H1 (cell line): ENCODE data around the gene ARMC10. TPM values are rescaled to one million over a fixed set of nuclear protein-coding genes. Genes with fewer than 3 reads are reported as not detected.
"Not testable (repeated sequence)": the region's sequence is repeated elsewhere in the genome, so short reads cannot be mapped to it uniquely, and the experiment has no call there.

Source experiments
- CTCF ChIA-PET: fragments of 300-600 bp; sonication (Branson Sonifier 250); formaldehyde crosslinking; loops from one replicate; lab custom pipeline; 2021; ENCODE audit not compliant: partially characterized antibody; lab: Charles Lee
- POLR2A ChIA-PET: fragments of 300-600 bp; sonication (Branson Sonifier 250); formaldehyde crosslinking; loops from one replicate; lab custom pipeline; 2021; ENCODE audit warnings: inconsistent platforms; ENCODE audit not compliant: partially characterized antibody; lab: Charles Lee
- DNase-seq, 2 experiments: peaks; one replicate each; pipeline versions ENCODE4 v3.0.0 to v3.0.0-alpha.2; 2010 to 2022; ENCODE audit warnings: low spot score in 2 of 2, low read depth in 1 of 2, mixed read lengths in 1 of 2
- FAIRE-seq: peaks from 2 replicates; lab custom pipeline; 2011; peaks lifted over from hg19 to GRCh38; lab: Jason Lieb, UNC
- H2AFZ ChIP-seq: 2 replicates; pipeline ENCODE4 v1.8.1; 2012; ENCODE audit warnings: low read length, inconsistent platforms
- H2AK5ac ChIP-seq: 2 replicates; pipeline ENCODE4 v1.6.1; 2013; ENCODE audit warnings: low read depth, low read length
- H2BK120ac ChIP-seq: replicated peaks from 2 replicates; pipeline ENCODE3; 2013; ENCODE audit warnings: low read depth, low read length, inconsistent platforms
- H2BK12ac ChIP-seq: 2 replicates; pipeline ENCODE4 v1.6.1; 2013; ENCODE audit warnings: low read depth, low read length
- H2BK15ac ChIP-seq: 2 replicates; pipeline ENCODE4 v1.6.1; 2013; ENCODE audit warnings: low read length
- H2BK20ac ChIP-seq: 2 replicates; pipeline ENCODE4 v1.6.1; 2013; ENCODE audit warnings: low read length
- H2BK5ac ChIP-seq: 2 replicates; pipeline ENCODE4 v1.6.1; 2013; ENCODE audit warnings: low read depth, low read length
- H3K14ac ChIP-seq: 2 replicates; pipeline ENCODE4 v1.6.1; 2013; ENCODE audit warnings: inconsistent platforms; ENCODE audit not compliant: insufficient read length
- H3K18ac ChIP-seq: 2 replicates; pipeline ENCODE4 v1.6.1; 2013; ENCODE audit warnings: low read length; ENCODE audit errors: extremely low read depth
- H3K23ac ChIP-seq: 2 replicates; pipeline ENCODE4 v1.6.1; 2013; ENCODE audit warnings: inconsistent platforms; ENCODE audit not compliant: insufficient read length
- H3K23me2 ChIP-seq: 2 replicates; pipeline ENCODE4 v1.6.1; 2013; ENCODE audit warnings: low read depth, low read length
- H3K27ac ChIP-seq: 2 replicates; pipeline ENCODE4 v1.6.1; 2011; ENCODE audit warnings: low read depth, low read length, inconsistent platforms
- H3K27me3 ChIP-seq, 4 experiments: replicated peaks in 1 of 4; 1 replicate in 1 of 4; 2 replicates in 3 of 4; pipeline versions ENCODE4 v1.6.1 to v1.8.1; 2011 to 2013; ENCODE audit warnings: low read length in 3 of 4, mild to moderate bottlenecking in 3 of 4, inconsistent platforms in 2 of 4, mixed read lengths in 2 of 4, moderate library complexity in 1 of 4; ENCODE audit not compliant: control insufficient read depth in 3 of 4, insufficient read depth in 3 of 4; ENCODE audit errors: extremely low read depth in 1 of 4
- H3K36me3 ChIP-seq, 4 experiments: 2 replicates each; pipeline versions ENCODE4 v1.6.1 to v1.8.1; 2011 to 2013; ENCODE audit warnings: mild to moderate bottlenecking in 4 of 4, low read length in 3 of 4, moderate library complexity in 2 of 4, control low read depth in 1 of 4, inconsistent platforms in 1 of 4; ENCODE audit not compliant: insufficient read depth in 4 of 4, control insufficient read depth in 2 of 4
- H3K4ac ChIP-seq: replicated peaks from 2 replicates; pipeline ENCODE3; 2013; ENCODE audit warnings: low read length, low read depth, mixed read lengths, inconsistent platforms; ENCODE audit not compliant: insufficient read length
- H3K4me1 ChIP-seq, 4 experiments: replicated peaks in 1 of 4; 1 replicate in 1 of 4; 2 replicates in 3 of 4; pipeline versions ENCODE4 v1.6.1 to v1.8.1; 2011 to 2013; ENCODE audit warnings: low read length in 3 of 4, inconsistent platforms in 2 of 4, mixed read lengths in 1 of 4; ENCODE audit not compliant: insufficient read depth in 4 of 4, control insufficient read depth in 3 of 4
- H3K4me2 ChIP-seq, 2 experiments: 2 replicates each; pipeline versions ENCODE4 v1.6.1 to v1.8.1; 2011 to 2013; ENCODE audit warnings: low read depth in 2 of 2, low read length in 2 of 2, control low read depth in 1 of 2, inconsistent platforms in 1 of 2, mild to moderate bottlenecking in 1 of 2; ENCODE audit not compliant: insufficient read depth in 1 of 2
- H3K4me3 ChIP-seq, 4 experiments: fragments of 200-600, 300-600 bp in 1 of 4; sonication (generic), shearing (Covaris generic), sonication (Bioruptor Twin) in 1 of 4; 2 replicates each; pipeline versions ENCODE4 v1.5.1 to v1.8.1; 2011 to 2016; ENCODE audit warnings: low read length in 4 of 4, low read depth in 3 of 4, control low read depth in 2 of 4, inconsistent platforms in 2 of 4, mild to moderate bottlenecking in 2 of 4, mixed read lengths in 1 of 4, moderate library complexity in 1 of 4; ENCODE audit not compliant: insufficient read depth in 2 of 4; ENCODE audit errors: extremely low read depth in 1 of 4
- H3K56ac ChIP-seq: replicated peaks from 2 replicates; pipeline ENCODE3; 2013; ENCODE audit warnings: low read depth, mild to moderate bottlenecking, mixed read lengths, low read length, inconsistent platforms; ENCODE audit not compliant: insufficient read length
- H3K79me1 ChIP-seq: 2 replicates; pipeline ENCODE4 v1.6.1; 2013; ENCODE audit warnings: low read depth, low read length, control low read depth
- H3K79me2 ChIP-seq, 2 experiments: 2 replicates each; pipeline versions ENCODE4 v1.6.1 to v1.8.1; 2012 to 2013; ENCODE audit warnings: low read length in 2 of 2, mild to moderate bottlenecking in 2 of 2, inconsistent platforms in 1 of 2; ENCODE audit not compliant: insufficient read depth in 2 of 2, control insufficient read depth in 1 of 2
- H3K9ac ChIP-seq, 4 experiments: replicated peaks in 1 of 4; 1 replicate in 1 of 4; 2 replicates in 3 of 4; pipeline versions ENCODE4 v1.6.1 to v1.8.1; 2011 to 2013; ENCODE audit warnings: low read depth in 3 of 4, low read length in 3 of 4, control low read depth in 2 of 4, mild to moderate bottlenecking in 2 of 4, moderate library complexity in 2 of 4, inconsistent platforms in 1 of 4; ENCODE audit errors: extremely low read depth in 1 of 4
- H3K9me3 ChIP-seq, 2 experiments: 2 replicates each; pipeline versions ENCODE4 v1.6.1 to v1.8.1; 2012 to 2013; ENCODE audit warnings: mild to moderate bottlenecking in 2 of 2, moderate library complexity in 2 of 2, control low read depth in 1 of 2, inconsistent platforms in 1 of 2, low read depth in 1 of 2, low read length in 1 of 2, mixed read lengths in 1 of 2; ENCODE audit not compliant: insufficient read depth in 2 of 2
- H4K20me1 ChIP-seq, 2 experiments: replicated peaks in 1 of 2; 2 replicates each; pipeline versions ENCODE3 to v1.8.1; 2011 to 2013; ENCODE audit warnings: inconsistent platforms in 2 of 2, low read length in 2 of 2, mild to moderate bottlenecking in 1 of 2; ENCODE audit not compliant: insufficient read depth in 2 of 2, control insufficient read depth in 1 of 2
- H4K5ac ChIP-seq: 2 replicates; pipeline ENCODE4 v1.6.1; 2013; ENCODE audit warnings: low read length, low read depth, mixed read lengths, inconsistent platforms; ENCODE audit not compliant: insufficient read length
- H4K8ac ChIP-seq: 2 replicates; pipeline ENCODE4 v1.8.0; 2013; ENCODE audit warnings: mild to moderate bottlenecking, moderate library complexity, low read length, inconsistent platforms; ENCODE audit not compliant: insufficient read depth; ENCODE audit errors: extremely low read depth
- H4K91ac ChIP-seq: replicated peaks from 2 replicates; pipeline ENCODE3; 2013; ENCODE audit warnings: low read length, mixed read lengths, inconsistent platforms; ENCODE audit not compliant: insufficient read length
- SP1 ChIP-seq: IDR thresholded peaks from 2 replicates; pipeline ENCODE4 v1.6.1; 2011; ENCODE audit warnings: low read depth, low read length
- WGBS, 2 experiments: shearing (Covaris generic) in 1 of 2; methylation state at CpG; one replicate each; pipeline versions ENCODE4 v1.1.6 to v1.1.7; 2013 to 2015; ENCODE audit warnings: low lambda C conversion rate in 2 of 2, mixed read lengths in 2 of 2, inconsistent platforms in 1 of 2, low coverage in 1 of 2, missing lambda C conversion rate in 1 of 2; ENCODE audit not compliant: insufficient replicate concordance in 2 of 2, insufficient coverage in 1 of 2, insufficient read length in 1 of 2; ENCODE audit errors: extremely low coverage in 1 of 2, missing lambda C conversion rate in 1 of 2; 5-methylcytosine and 5-hydroxymethylcytosine counted together
- polyA plus RNA-seq, 7 experiments: library from polyadenylated mRNA; depleted of rRNA in 3 of 7; stranded (reverse) in 5 of 7; unstranded in 2 of 7; fragments of >200 nt in 5 of 7; fragments of 200-250 nt in 2 of 7; gene quantifications; 1 replicate in 5 of 7; 2 replicates in 1 of 7; 4 replicates in 1 of 7; pipeline versions ENCODE4 v1.2.1 to v1.2.3, GENCODE V29; 2011 to 2013; ENCODE audit warnings: missing spikeins in 2 of 7, mixed read lengths in 2 of 7
- total RNA-seq: library from RNA; stranded (reverse); fragmentation: NEBNext Ultra II Directional; extraction: Animal tissue kit (Norgen Biotek cat#: 25700); gene quantifications from 2 replicates; pipeline ENCODE4 v1.2.1, GENCODE V29; 2021

Gene ARMC10
- total and polyA plus RNA-seq, 2 of the 8 experiments (the other 6 are each of a cell fraction or from before 2014, with no cell fraction given), result 16.4 to 44.3 TPM

DNA sequence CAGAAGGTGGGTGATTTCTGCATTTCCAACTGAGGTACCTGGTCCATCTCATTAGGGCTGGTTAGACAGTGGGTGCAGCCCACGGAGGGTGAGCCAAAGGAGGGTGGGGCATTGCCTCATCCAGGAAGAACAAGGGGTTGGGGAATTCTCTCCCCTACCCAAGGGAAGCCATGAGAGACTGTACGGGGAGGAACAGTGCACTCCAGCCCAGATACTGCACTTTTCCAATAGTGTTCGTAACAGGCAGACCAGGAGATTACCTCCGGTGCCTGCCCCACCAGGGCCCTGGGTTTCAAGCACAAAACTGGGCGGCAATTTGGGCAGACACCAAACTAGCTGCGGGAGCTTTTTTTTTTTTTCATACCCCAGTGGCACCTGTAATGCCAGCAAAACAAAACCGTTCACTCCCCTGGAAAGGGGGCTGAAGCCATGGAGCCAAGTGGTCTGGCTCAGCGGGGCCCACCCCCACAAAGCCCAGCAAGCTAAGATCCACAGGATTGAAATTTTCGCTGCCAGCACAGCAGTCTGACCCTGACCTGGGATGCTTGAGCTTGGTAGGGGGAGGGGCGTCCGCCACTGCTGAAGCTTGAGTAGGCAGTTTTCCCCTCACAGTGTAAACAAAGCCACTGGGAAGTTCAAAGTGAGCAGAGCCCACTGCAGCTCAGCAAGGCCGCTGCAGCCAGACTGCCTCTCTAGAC is 31.2 kb downstream of the ARMC10 start (continued):
- TF ChIP-seq SP1, result peak; percentile 56; the same call in 1 of the 2 replicates

DNA sequence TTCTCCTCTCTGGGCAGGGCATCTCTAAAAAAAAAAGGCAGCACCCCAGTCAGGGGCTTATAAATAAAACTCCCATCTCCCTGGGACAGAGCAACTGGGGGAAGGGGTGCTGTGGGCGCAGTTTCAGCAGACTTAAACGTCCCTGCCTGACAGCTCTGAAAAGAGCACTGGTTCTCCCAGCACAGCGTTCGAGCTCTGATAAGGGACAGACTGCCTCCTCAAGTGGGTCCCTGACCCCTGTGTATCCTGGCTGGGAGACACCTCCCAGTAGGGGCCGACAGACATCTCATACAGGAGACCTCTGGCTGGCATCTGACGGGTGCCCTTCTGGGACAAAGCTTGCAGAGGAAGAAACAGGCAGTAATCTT is 31.7 kb downstream of the ARMC10 start:
- not testable (repeated sequence) for H2BK20ac ChIP-seq, H3K27ac ChIP-seq, H3K79me1 ChIP-seq, H2BK12ac ChIP-seq, H3K79me2 ChIP-seq, H3K36me3 ChIP-seq, H3K56ac ChIP-seq, H3K27me3 ChIP-seq, H3K9ac ChIP-seq, H2AK5ac ChIP-seq, H3K4me1 ChIP-seq, H3K23me2 ChIP-seq, H4K20me1 ChIP-seq, H4K91ac ChIP-seq, H2BK5ac ChIP-seq, H2BK15ac ChIP-seq, FAIRE-seq, H4K8ac ChIP-seq, H3K18ac ChIP-seq, H3K23ac ChIP-seq, H2AFZ ChIP-seq, H3K9me3 ChIP-seq, H3K14ac ChIP-seq, H4K5ac ChIP-seq, H2BK120ac ChIP-seq, H3K4me3 ChIP-seq, H3K4ac ChIP-seq
- POLR2A ChIA-PET, result interaction anchor here (1.2 to 1.3 kb wide), 2 partner anchors 9 to 10 kb away, joined by 5 to 6 read pairs; no protein-coding TSS in a partner anchor
- CTCF ChIA-PET, result interaction anchor here (0.6 to 1.5 kb wide), 2 partner anchors 10 kb away, joined by 3 to 4 read pairs; no protein-coding TSS in a partner anchor
- DNase-seq, result peak in 1 of 2 experiments; percentile 46
- peak overlapping the region; percentile 19 to 41; a peak in 2 of 4 replicates for H3K4me2 ChIP-seq
- WGBS, 2 experiments, result 95% methylated on average over 6 of the region's 6 CpGs; no CpG with 5 or more reads in 1 of the 2 experiments
